HEK293 (cell line): ENCODE measurements around the gene WTIP.

Experiments
- BCL11A ChIP-seq: fragments of 450-650 bp; formaldehyde crosslinking; IDR thresholded peaks from 2 replicates; pipeline ENCODE4 v1.5.1; 2016; ENCODE audit warnings: low read depth, missing biosample characterization, missing genetic modification characterization
- CTCF ChIP-seq: fragments of 450-650 bp; formaldehyde crosslinking; IDR thresholded peaks from 2 replicates; pipeline ENCODE4 v1.5.1; 2016; ENCODE audit warnings: missing biosample characterization, missing genetic modification characterization
- GFI1B ChIP-seq: fragments of 450-650 bp; formaldehyde crosslinking; IDR thresholded peaks from 2 replicates; pipeline ENCODE4 v1.5.1; 2016; ENCODE audit warnings: missing biosample characterization, missing genetic modification characterization
- GLIS1 ChIP-seq: fragments of 450-650 bp; formaldehyde crosslinking; IDR thresholded peaks from 2 replicates; pipeline ENCODE4 v1.5.1; 2016; ENCODE audit warnings: missing biosample characterization, missing genetic modification characterization
- GLIS2 ChIP-seq: fragments of 450-650 bp; formaldehyde crosslinking; IDR thresholded peaks from 2 replicates; pipeline ENCODE4 v1.5.1; 2016; ENCODE audit warnings: missing biosample characterization, missing genetic modification characterization
- IKZF3 ChIP-seq: fragments of 450-650 bp; IDR thresholded peaks from 2 replicates; pipeline ENCODE4 v1.5.0; 2018; ENCODE audit warnings: missing biosample characterization, mild to moderate bottlenecking, missing genetic modification characterization, moderate library complexity
- KLF16 ChIP-seq: fragments of 450-650 bp; formaldehyde crosslinking; IDR thresholded peaks from 2 replicates; pipeline ENCODE4 v1.5.1; 2017; ENCODE audit warnings: missing biosample characterization, missing genetic modification characterization
- KLF8 ChIP-seq: fragments of 450-650 bp; formaldehyde crosslinking; IDR thresholded peaks from 2 replicates; pipeline ENCODE4 v1.5.1; 2016; ENCODE audit warnings: missing biosample characterization, missing genetic modification characterization
- PATZ1 ChIP-seq: fragments of 450-650 bp; formaldehyde crosslinking; IDR thresholded peaks from 2 replicates; pipeline ENCODE4 v1.5.1; 2016; ENCODE audit warnings: missing biosample characterization, missing genetic modification characterization
- PRDM1 ChIP-seq: fragments of 450-650 bp; formaldehyde crosslinking; IDR thresholded peaks from 2 replicates; pipeline ENCODE4; 2016; ENCODE audit warnings: missing biosample characterization, missing genetic modification characterization
- REPIN1 ChIP-seq: fragments of 450-650 bp; formaldehyde crosslinking; IDR thresholded peaks from 2 replicates; pipeline ENCODE4 v1.5.1; 2017; ENCODE audit warnings: missing biosample characterization, missing genetic modification characterization, low read depth
- REST ChIP-seq: fragments of 450-650 bp; formaldehyde crosslinking; IDR thresholded peaks from 2 replicates; pipeline ENCODE4 v1.5.1; 2016; ENCODE audit warnings: missing biosample characterization, missing genetic modification characterization
- SCRT1 ChIP-seq: fragments of 450-650 bp; formaldehyde crosslinking; IDR thresholded peaks from 2 replicates; pipeline ENCODE4 v1.5.1; 2016; ENCODE audit warnings: missing biosample characterization, missing genetic modification characterization, borderline replicate concordance
- SP2 ChIP-seq: fragments of 450-650 bp; formaldehyde crosslinking; IDR thresholded peaks from 2 replicates; pipeline ENCODE4 v1.5.1; 2016; ENCODE audit warnings: missing biosample characterization, missing genetic modification characterization
- SP3 ChIP-seq: fragments of 450-650 bp; formaldehyde crosslinking; IDR thresholded peaks from 2 replicates; pipeline ENCODE4 v1.5.1; 2016; ENCODE audit warnings: missing biosample characterization, missing genetic modification characterization
- SP7 ChIP-seq: fragments of 450-650 bp; formaldehyde crosslinking; IDR thresholded peaks from 2 replicates; pipeline ENCODE4 v1.5.1; 2016; ENCODE audit warnings: missing biosample characterization, missing genetic modification characterization
- ZBTB7A ChIP-seq: fragments of 450-650 bp; formaldehyde crosslinking; IDR thresholded peaks from 2 replicates; pipeline ENCODE4 v1.5.1; 2016; ENCODE audit warnings: low read depth, missing biosample characterization, missing genetic modification characterization
- ZIC2 ChIP-seq: fragments of 450-650 bp; formaldehyde crosslinking; IDR thresholded peaks from 2 replicates; pipeline ENCODE4 v1.5.1; 2016; ENCODE audit warnings: missing biosample characterization, missing genetic modification characterization
- ZNF174 ChIP-seq: fragments of 450-650 bp; formaldehyde crosslinking; IDR thresholded peaks from 2 replicates; pipeline ENCODE4 v1.5.0; 2017; ENCODE audit warnings: missing biosample characterization, mild to moderate bottlenecking, missing genetic modification characterization
- ZNF18 ChIP-seq: fragments of 450-650 bp; formaldehyde crosslinking; IDR thresholded peaks from 2 replicates; pipeline ENCODE4 v1.5.1; 2016; ENCODE audit warnings: missing biosample characterization, missing genetic modification characterization
- ZNF214 ChIP-seq: fragments of 450-650 bp; formaldehyde crosslinking; IDR thresholded peaks from 2 replicates; pipeline ENCODE4 v1.5.1; 2017; ENCODE audit warnings: missing biosample characterization, mild to moderate bottlenecking, missing genetic modification characterization, borderline replicate concordance
- ZNF350 ChIP-seq: fragments of 450-650 bp; formaldehyde crosslinking; IDR thresholded peaks from 2 replicates; pipeline ENCODE4 v1.5.0; 2017; ENCODE audit warnings: missing biosample characterization, mild to moderate bottlenecking, missing genetic modification characterization
- ZNF391 ChIP-seq: fragments of 450-650 bp; formaldehyde crosslinking; IDR thresholded peaks from 2 replicates; pipeline ENCODE4 v1.5.1; 2016; ENCODE audit warnings: low read depth, missing biosample characterization, missing genetic modification characterization, borderline replicate concordance
- ZNF558 ChIP-seq: fragments of 450-650 bp; formaldehyde crosslinking; IDR thresholded peaks from 2 replicates; pipeline ENCODE4 v1.5.1; 2016; ENCODE audit warnings: missing biosample characterization, missing genetic modification characterization
- ZNF560 ChIP-seq: fragments of 450-650 bp; formaldehyde crosslinking; IDR thresholded peaks from 2 replicates; pipeline ENCODE4 v1.5.1; 2017; ENCODE audit warnings: missing biosample characterization, missing genetic modification characterization, borderline replicate concordance
- ZNF561 ChIP-seq: fragments of 450-650 bp; IDR thresholded peaks from 2 replicates; pipeline ENCODE4 v1.5.1; 2018; ENCODE audit warnings: missing biosample characterization, missing genetic modification characterization, borderline replicate concordance
- ZNF626 ChIP-seq: fragments of 450-650 bp; sonication (Bioruptor Pico); formaldehyde crosslinking; IDR thresholded peaks from 2 replicates; pipeline ENCODE4 v1.5.1; 2018; ENCODE audit warnings: missing biosample characterization, missing genetic modification characterization, inconsistent platforms
- ZNF639 ChIP-seq: fragments of 450-650 bp; formaldehyde crosslinking; IDR thresholded peaks from 2 replicates; pipeline ENCODE4 v1.5.1; 2016; ENCODE audit warnings: missing biosample characterization, missing genetic modification characterization
- ZNF837 ChIP-seq: fragments of 450-650 bp; formaldehyde crosslinking; IDR thresholded peaks from 2 replicates; pipeline ENCODE4 v1.5.1; 2016; ENCODE audit warnings: missing biosample characterization, missing genetic modification characterization
- ZXDB ChIP-seq: fragments of 450-650 bp; formaldehyde crosslinking; IDR thresholded peaks from 2 replicates; pipeline ENCODE4 v1.5.1; 2016; ENCODE audit warnings: missing biosample characterization, missing genetic modification characterization

The WTIP gene

GRCh38 chr19:34501339-34502320 is 20.1 kb downstream of the WTIP start (continued):
- peak; percentile 80 for TF ChIP-seq GLIS1 (tag by site-specific recombination)
- peak; percentile 93 for TF ChIP-seq ZNF391 (tag by site-specific recombination)
- TF ChIP-seq ZNF174 (tag by site-specific recombination), result no peak
- no peak; the same call in 1 of the 2 replicates for TF ChIP-seq BCL11A
- TF ChIP-seq PRDM1 (tag by site-specific recombination), result no peak
- peak; percentile 70; the same call in 1 of the 2 replicates for TF ChIP-seq KLF16
- TF ChIP-seq GFI1B (tag by site-specific recombination), result no peak
- no peak for TF ChIP-seq ZNF350 (tag by site-specific recombination)
- peak; percentile 58 for TF ChIP-seq PATZ1 (tag by site-specific recombination)
- TF ChIP-seq IKZF3 (tag by site-specific recombination), result peak; percentile 99
- peak; percentile 90 for TF ChIP-seq ZBTB7A
- TF ChIP-seq KLF8 (tag by site-specific recombination), result peak; percentile 68
- TF ChIP-seq ZXDB (tag by site-specific recombination), result peak; percentile 75
- peak; percentile 96 for TF ChIP-seq ZIC2 (tag by site-specific recombination)
- TF ChIP-seq ZNF214, result no peak
- TF ChIP-seq ZNF18, result peak; percentile 66
- peak; percentile 79; the same call in 1 of the 2 replicates for TF ChIP-seq REPIN1 (tag by site-specific recombination)
- no peak for TF ChIP-seq ZNF560 (tag by site-specific recombination)
- peak; percentile 80 for TF ChIP-seq REST (tag by site-specific recombination)
- TF ChIP-seq SP3 (tag by site-specific recombination), result peak; percentile 33
- TF ChIP-seq ZNF639 (tag by site-specific recombination), result peak; percentile 79
- TF ChIP-seq GLIS2, result peak; percentile 93
- TF ChIP-seq SP2, result no peak
- TF ChIP-seq ZNF837 (tag by site-specific recombination), result no peak
- TF ChIP-seq SP7 (tag by site-specific recombination), result peak; percentile 74
- TF ChIP-seq ZNF626, result no peak
- no peak; the same call in 1 of the 2 replicates for TF ChIP-seq ZNF561
- TF ChIP-seq ZNF558 (tag by site-specific recombination), result no peak
- TF ChIP-seq SCRT1 (tag by site-specific recombination), result no peak
- TF ChIP-seq CTCF (tag by site-specific recombination), result peak; percentile 100
